Psoas muscle (tissue), 8 donors: ENCODE data around the gene MAPK11. TPM values are rescaled to one million over a fixed set of nuclear protein-coding genes. Genes with fewer than 3 reads are reported as not detected.

Experiments used
- ATAC-seq, 4 donors: fragments of 200-7000 bp; cut with Tn5 transposase; one replicate each; pipeline ENCODE4 v1.9.1; 2020; ENCODE audit warnings: moderate library complexity in 3 of 4, mild to moderate bottlenecking in 2 of 4
- DNase-seq, 2 donors: peaks; one replicate each; pipeline ENCODE4 v3.0.0-alpha.2; 2020
- H3K27ac ChIP-seq: fragments of 200-600 bp; one replicate; pipeline ENCODE4 v1.8.0; 2022
- H3K27me3 ChIP-seq, 3 donors: fragments of 200-600 bp in 1 of 3; one replicate each; pipeline versions ENCODE4 v1.6.1 to v1.8.0; 2013 to 2022; ENCODE audit warnings: low read length in 2 of 3, mild to moderate bottlenecking in 2 of 3, moderate library complexity in 1 of 3; ENCODE audit not compliant: insufficient read depth in 3 of 3
- H3K36me3 ChIP-seq, 2 donors: fragments of 200-600 bp in 1 of 2; one replicate each; pipeline versions ENCODE4 v1.6.1 to v1.8.0; 2013 to 2022; ENCODE audit warnings: low read depth in 1 of 2, mild to moderate bottlenecking in 1 of 2, moderate library complexity in 1 of 2; ENCODE audit not compliant: insufficient read depth in 1 of 2
- H3K4me1 ChIP-seq: fragments of 200-600 bp; one replicate; pipeline ENCODE4 v1.8.0; 2022
- H3K4me3 ChIP-seq: fragments of 200-600 bp; one replicate; pipeline ENCODE4 v1.8.0; 2022; ENCODE audit warnings: mild to moderate bottlenecking
- H3K9me3 ChIP-seq: fragments of 200-600 bp; one replicate; pipeline ENCODE4 v1.8.0; 2022
- WGBS, 3 donors: extraction: QIAGEN DNeasy Blood & Tissue Kit; methylation state at CpG; one replicate each; pipeline versions ENCODE4 v1.1.6 to v1.1.7; 2013; 5-methylcytosine and 5-hydroxymethylcytosine counted together
- intact Hi-C, 2 donors: fragments of 100-400 bp; cut with DNase I; formaldehyde crosslinking; loops; one replicate each; pipeline versions ENCODE4 v1.11.0 to v1.14.2; 2022
- polyA plus RNA-seq, 3 donors: library from polyadenylated mRNA; stranded (reverse); fragments of 200-250 nt; gene quantifications; one replicate each; pipeline ENCODE4 v1.2.3, GENCODE V29; 2013
- total RNA-seq, 4 donors: library from RNA; stranded (reverse); fragmentation: NEBNext Ultra II Directional in 2 of 4; extraction: Animal tissue kit (Norgen Biotek cat#: 25700) in 2 of 4; gene quantifications; one replicate each; pipeline versions ENCODE4 v1.2.1 to v1.2.4, GENCODE V29; 2021 to 2023
- TF ChIP-seq, protein P1 (sequence below): fragments of 200-600 bp; IDR thresholded peaks from one replicate; pipeline ENCODE4 v1.8.0; 2022; ENCODE audit warnings: antibody characterized with exemption
- donor health status: healthy with polysubstance abuse.
- donor health status: DM: no; HTN: no; CAD: no; lungs with moderate emphysema.
- donor health status: Bipolar disorder and iron deficiency.
- donor health status: healthy.
- donor health status: DM: yes; HTN: yes; CAD: no.
- donor health status: DM: no; HTN: no; CAD: no.
- donor health status: DM: no; HTN: no; CAD: no.
- donor health status: DM: yes; HTN: yes; CAD: no.

Gene MAPK11
- total and polyA plus RNA-seq, 7 donors = 1.7 to 6.3 (median 4.8) TPM

DNA sequence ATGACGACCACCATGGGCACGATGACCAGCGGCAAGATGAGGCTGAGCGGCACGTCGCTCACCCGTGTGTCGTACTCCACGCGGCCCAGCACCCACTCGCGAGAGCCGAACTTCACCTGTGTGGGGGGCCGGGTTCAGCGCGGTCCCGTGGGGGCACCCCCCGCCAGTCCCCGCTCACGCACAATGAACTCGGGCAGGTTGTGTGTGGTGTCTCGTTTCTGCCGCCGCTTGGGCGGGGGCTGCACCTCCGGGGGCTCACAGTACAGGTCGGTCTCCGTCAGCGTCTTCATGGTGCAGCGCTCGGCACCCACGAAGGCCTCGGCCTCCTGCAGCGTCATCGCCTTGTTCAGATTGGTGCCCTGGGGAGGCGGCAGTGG, 11.2 kb upstream of the MAPK11 start:
- no peaks in the 10 kb centered on the region for H3K4me1 ChIP-seq
- no peaks in the 10 kb centered on the region for H3K9me3 ChIP-seq
- TF ChIP-seq, protein P1, sequence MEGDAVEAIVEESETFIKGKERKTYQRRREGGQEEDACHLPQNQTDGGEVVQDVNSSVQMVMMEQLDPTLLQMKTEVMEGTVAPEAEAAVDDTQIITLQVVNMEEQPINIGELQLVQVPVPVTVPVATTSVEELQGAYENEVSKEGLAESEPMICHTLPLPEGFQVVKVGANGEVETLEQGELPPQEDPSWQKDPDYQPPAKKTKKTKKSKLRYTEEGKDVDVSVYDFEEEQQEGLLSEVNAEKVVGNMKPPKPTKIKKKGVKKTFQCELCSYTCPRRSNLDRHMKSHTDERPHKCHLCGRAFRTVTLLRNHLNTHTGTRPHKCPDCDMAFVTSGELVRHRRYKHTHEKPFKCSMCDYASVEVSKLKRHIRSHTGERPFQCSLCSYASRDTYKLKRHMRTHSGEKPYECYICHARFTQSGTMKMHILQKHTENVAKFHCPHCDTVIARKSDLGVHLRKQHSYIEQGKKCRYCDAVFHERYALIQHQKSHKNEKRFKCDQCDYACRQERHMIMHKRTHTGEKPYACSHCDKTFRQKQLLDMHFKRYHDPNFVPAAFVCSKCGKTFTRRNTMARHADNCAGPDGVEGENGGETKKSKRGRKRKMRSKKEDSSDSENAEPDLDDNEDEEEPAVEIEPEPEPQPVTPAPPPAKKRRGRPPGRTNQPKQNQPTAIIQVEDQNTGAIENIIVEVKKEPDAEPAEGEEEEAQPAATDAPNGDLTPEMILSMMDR = no peak
- ATAC-seq (no peak), DNase-seq (no peak)
- intact Hi-C loops = no loop called here
- H3K27ac ChIP-seq = no peak overlapping the region
- WGBS, 3 donors = 94 to 98% (median 94%) methylated on average over 28 to 36 of the region's 36 CpGs
- H3K4me3 ChIP-seq = no peak overlapping the region
- peaks cover 0 to 3% (median 0%) of the 10 kb centered on the region in 3 donors for H3K27me3 ChIP-seq
- H3K36me3 ChIP-seq = peaks cover 0 to 79% of the 10 kb centered on the region in 2 donors

DNA sequence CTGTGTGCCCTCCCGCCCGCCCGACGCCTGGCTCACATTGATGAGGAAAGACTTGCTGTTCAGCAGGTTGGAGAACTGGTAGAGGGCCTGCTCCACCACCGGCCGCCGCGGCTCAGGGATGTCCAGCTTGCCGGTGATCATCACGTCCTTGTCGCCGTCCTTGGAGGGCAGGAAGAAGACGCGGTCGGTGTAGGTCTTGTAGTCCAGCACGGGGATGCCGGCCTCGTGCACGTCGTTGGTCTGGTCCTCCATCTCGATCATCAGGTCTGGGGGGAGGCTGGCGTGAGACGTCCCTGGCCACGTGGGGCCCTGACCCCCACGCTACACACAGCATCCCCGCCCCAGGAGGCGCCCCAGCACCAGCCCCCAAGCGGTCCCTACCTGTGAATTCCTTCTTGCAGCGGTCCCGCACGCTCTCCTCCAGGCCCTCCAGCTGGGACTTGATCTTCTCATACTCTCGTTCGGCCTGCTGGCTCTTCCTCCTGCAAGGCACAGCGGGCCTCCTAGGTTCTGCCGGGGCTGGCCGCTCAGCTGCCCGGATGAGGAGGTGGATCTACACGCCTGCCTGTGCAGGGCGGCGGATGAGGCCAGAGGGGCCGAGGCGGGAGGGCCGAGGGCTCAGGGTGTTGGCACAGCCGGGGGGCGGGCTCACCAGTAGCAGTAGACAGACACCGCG, 10.7 kb upstream of the MAPK11 start:
- Histone ChIP-seq H3K27me3 (peaks cover 0 to 3% (median 0%) of the 10 kb centered on the region in 3 donors), H3K36me3 (peaks cover 0 to 75% of the 10 kb centered on the region in 2 donors), H3K9me3 (no peaks in the 10 kb centered on the region), H3K4me1 (no peaks in the 10 kb centered on the region), H3K27ac (no peak overlapping the region), H3K4me3 (no peak overlapping the region)
- ATAC-seq (no peak), DNase-seq (no peak)
- TF ChIP-seq, protein P1 = no peak
- 95 to 96% (median 96%) methylated on average over 46 to 47 of the region's 47 CpGs for WGBS, 3 donors
- intact Hi-C loops = no loop called here

DNA sequence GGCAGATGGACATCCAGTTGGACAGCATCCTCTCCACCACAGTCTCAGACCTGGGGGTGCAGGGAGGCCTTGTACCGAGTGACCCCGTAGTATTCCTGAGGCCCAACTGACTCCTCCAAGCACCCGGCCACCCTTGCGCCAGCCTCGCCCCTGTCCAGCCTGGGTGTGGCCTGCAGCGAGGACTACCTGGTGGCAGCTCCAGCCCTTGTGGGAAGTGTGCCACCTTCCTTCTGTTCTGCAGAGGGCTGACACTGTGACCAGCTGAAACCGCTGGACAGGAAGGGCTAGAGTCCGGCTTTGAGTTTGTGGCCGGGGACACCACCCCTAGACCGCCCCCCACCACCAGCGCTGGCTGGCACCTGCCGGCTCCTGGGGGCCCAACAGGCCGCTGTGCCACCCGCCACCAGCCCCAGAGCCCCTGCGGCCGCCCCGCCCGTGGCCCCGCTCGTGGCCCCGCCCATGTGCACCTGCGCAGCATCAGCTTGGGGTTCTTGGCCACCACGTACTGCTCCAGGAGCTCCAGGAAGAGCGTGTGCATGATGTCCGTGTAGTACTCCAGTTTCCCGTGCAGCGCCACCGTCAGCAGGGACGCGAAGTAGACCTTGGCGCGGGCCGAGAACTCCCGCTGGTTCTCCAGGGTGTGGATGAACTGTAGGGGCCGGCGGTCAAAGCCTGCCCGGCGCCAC, 10.0 kb upstream of the MAPK11 start:
- Histone ChIP-seq H3K4me3 (no peak overlapping the region), H3K27ac (no peak overlapping the region), H3K27me3 (peaks cover 0 to 3% (median 0%) of the 10 kb centered on the region in 3 donors), H3K36me3 (peaks cover 0 to 77% of the 10 kb centered on the region in 2 donors), H3K4me1 (no peaks in the 10 kb centered on the region), H3K9me3 (no peaks in the 10 kb centered on the region)
- intact Hi-C loops = no loop called here
- DNase-seq (no peak), ATAC-seq (no peak)
- 93 to 97% (median 95%) methylated on average over 37 to 38 of the region's 38 CpGs for WGBS, 3 donors
- TF ChIP-seq, protein P1 = no peak

DNA sequence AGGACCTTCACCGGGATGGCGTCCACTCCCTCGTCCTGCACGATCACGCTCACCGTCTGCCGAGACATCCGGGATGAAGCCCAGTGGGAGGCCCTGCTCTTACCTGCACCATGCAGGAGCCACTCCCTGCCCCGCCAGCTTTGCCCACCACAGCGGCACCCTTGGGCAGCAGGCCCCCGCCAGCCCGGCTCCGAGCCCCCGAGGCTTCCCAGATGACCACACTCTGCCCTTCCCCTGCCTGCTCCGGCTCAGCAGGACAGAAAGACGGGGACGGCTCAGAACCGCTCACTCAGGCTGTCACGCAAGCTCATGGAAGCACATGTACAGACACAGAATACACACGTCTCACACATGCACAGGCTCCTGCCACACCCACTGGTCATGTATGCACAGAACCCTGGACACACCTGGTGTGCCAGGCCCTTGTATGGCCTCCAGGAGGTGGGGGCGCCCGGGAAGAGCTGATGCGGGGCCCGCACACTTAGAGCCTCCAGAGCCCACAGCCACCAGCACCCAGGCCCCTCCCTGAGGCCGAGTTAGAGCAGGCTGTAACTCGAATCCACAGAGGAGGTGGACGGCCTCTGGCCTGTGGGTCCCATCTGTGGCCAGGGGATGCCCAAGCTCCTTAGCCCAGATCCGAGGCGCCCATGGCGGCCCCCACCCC, 8.9 kb upstream of the MAPK11 start:
- intact Hi-C loops = no loop called here
- TF ChIP-seq, protein P1 = no peak
- Histone ChIP-seq H3K27ac (no peak overlapping the region), H3K36me3 (peaks cover 0 to 75% of the 10 kb centered on the region in 2 donors), H3K9me3 (no peaks in the 10 kb centered on the region), H3K27me3 (peaks cover 0 to 3% (median 0%) of the 10 kb centered on the region in 3 donors), H3K4me1 (peaks cover 1% of the 10 kb centered on the region), H3K4me3 (no peak overlapping the region)
- WGBS, 3 donors = 91 to 93% (median 92%) methylated on average over 28 to 30 of the region's 30 CpGs
- ATAC-seq (no peak), DNase-seq (no peak)
